Right lobe of liver (tissue), 4 donors: ENCODE results near the gene TMEM231.

Source experiments
- CTCF ChIP-seq, 4 donors: fragments of 200-600 bp in 3 of 4; fragments of 450-650 bp in 1 of 4; IDR thresholded peaks; one replicate each; pipeline versions ENCODE4 v1.5.1 to v1.8.0; 2016 to 2022; ENCODE audit warnings: antibody characterized with exemption in 4 of 4, mild to moderate bottlenecking in 2 of 4
- POLR2A ChIP-seq: fragments of 450-650 bp; IDR thresholded peaks from one replicate; pipeline ENCODE4 v1.6.1; 2017; ENCODE audit warnings: antibody characterized with exemption, mild to moderate bottlenecking
- donor health status: DM: no; HTN: no; CAD: no.
- donor health status: DM: no; HTN: no; CAD: no.
- donor health status: DM: no; HTN: yes; CAD: no.

- TF ChIP-seq CTCF (IDR thresholded peaks at IDR 0.05): no peak
- no peak for TF ChIP-seq POLR2A
Observed at GRCh38 chr16:75494184-75494583, 61.9 kb downstream of the TMEM231 start.
